WI38 (cell line): ENCODE results near the gene SETD1B.

Experiments
- H3K4me3 ChIP-seq: 2 replicates; pipeline ENCODE4 v1.5.1; 2011; ENCODE audit warnings: low read depth, mild to moderate bottlenecking, control low read depth, low read length
- TF ChIP-seq, protein P1 (sequence below): IDR thresholded peaks from 2 replicates; pipeline ENCODE4 v1.5.1; 2012; ENCODE audit warnings: low read depth, mild to moderate bottlenecking, control low read depth, low read length

Gene SETD1B

DNA sequence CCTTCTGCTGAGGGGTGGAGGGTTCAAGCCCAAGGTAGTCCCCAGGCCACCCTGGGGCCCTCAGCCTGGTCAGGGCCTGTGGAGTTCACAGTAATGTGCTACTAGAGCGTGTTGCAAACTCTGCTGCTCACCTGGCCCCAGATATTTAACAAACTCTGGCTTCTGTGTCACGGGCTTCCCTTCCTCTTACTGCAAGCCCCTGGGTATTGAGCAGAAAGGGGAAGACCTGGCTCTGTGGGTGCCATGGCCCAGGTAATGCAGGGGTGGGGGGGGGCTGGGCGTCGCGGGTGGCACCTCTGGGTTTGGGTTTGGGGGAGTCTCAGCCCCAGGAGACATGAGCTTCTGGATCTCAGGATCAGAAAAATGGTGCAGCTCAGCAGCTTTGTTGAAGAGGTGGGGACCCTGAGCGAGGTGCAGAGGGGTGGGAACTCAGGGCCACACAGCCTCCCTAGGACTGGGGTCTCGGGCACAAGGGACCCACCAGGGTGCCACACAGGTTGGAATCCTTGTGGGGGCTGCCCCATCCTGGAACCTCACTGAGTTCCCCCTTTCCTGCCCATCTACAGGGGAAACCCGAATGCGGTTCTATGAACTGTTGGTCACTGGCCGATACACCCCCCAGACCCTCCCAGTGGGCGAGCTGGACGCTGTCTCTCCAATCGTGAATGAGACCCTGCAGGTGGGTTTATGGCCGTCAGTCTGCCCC is 4.0 kb downstream of the SETD1B start:
- no peak overlapping the region for H3K4me3 ChIP-seq
- TF ChIP-seq, protein P1, sequence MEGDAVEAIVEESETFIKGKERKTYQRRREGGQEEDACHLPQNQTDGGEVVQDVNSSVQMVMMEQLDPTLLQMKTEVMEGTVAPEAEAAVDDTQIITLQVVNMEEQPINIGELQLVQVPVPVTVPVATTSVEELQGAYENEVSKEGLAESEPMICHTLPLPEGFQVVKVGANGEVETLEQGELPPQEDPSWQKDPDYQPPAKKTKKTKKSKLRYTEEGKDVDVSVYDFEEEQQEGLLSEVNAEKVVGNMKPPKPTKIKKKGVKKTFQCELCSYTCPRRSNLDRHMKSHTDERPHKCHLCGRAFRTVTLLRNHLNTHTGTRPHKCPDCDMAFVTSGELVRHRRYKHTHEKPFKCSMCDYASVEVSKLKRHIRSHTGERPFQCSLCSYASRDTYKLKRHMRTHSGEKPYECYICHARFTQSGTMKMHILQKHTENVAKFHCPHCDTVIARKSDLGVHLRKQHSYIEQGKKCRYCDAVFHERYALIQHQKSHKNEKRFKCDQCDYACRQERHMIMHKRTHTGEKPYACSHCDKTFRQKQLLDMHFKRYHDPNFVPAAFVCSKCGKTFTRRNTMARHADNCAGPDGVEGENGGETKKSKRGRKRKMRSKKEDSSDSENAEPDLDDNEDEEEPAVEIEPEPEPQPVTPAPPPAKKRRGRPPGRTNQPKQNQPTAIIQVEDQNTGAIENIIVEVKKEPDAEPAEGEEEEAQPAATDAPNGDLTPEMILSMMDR, result no peak

DNA sequence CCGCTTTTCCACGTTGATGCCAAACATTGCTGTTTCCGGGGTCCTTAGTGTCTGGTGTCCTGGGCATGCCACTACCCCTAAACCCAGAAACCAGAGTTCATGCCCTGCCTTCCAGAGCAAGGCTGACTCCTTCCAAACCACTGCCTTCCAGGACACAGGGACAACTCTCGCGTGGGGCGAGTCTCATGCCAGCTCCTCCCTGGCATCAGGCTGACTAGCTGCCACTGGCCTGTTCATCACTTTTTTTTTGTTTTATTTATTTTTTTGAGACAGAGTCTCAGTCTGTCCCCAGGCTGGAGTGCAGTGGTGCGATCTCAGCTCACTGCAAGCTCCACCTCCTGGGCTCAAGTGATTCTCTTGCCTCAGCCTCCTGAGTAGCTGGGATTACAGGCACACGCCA is 4.8 kb downstream of the SETD1B start:
- TF ChIP-seq, protein P1, result no peak
- H3K4me3 ChIP-seq, result no peak overlapping the region

DNA sequence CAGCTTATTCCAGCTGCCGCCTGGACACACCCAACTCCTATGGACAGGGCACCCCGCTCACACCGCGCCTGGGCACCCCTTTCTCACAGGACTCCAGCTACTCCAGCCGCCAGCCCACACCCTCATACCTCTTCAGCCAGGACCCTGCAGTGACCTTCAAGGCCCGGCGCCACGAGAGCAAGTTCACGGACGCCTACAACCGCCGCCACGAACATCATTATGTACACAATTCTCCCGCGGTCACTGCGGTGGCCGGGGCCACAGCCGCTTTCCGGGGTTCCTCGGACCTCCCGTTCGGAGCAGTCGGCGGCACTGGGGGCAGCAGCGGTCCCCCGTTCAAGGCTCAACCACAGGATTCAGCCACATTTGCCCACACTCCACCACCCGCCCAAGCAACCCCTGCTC is 5.9 kb downstream of the SETD1B start:
- no peak overlapping the region for H3K4me3 ChIP-seq
- TF ChIP-seq, protein P1, result no peak

DNA sequence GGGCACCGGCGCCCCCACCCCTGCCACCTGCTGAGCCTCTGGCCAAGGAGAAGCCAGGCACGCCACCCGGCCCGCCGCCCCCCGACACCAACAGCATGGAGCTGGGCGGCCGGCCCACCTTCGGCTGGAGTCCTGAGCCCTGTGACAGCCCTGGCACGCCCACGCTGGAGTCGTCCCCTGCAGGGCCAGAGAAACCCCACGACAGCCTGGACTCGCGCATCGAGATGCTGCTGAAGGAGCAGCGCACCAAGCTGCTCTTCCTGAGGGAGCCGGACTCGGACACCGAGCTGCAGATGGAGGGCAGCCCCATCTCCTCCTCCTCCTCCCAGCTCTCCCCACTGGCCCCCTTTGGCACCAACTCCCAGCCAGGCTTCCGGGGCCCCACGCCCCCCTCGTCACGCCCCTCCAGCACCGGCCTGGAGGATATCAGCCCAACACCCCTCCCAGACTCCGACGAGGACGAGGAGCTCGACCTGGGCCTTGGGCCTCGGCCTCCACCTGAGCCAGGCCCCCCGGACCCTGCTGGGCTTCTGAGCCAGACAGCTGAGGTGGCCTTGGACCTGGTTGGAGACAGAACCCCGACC is 6.5 kb downstream of the SETD1B start:
- TF ChIP-seq, protein P1, result no peak
- no peak overlapping the region for H3K4me3 ChIP-seq

DNA sequence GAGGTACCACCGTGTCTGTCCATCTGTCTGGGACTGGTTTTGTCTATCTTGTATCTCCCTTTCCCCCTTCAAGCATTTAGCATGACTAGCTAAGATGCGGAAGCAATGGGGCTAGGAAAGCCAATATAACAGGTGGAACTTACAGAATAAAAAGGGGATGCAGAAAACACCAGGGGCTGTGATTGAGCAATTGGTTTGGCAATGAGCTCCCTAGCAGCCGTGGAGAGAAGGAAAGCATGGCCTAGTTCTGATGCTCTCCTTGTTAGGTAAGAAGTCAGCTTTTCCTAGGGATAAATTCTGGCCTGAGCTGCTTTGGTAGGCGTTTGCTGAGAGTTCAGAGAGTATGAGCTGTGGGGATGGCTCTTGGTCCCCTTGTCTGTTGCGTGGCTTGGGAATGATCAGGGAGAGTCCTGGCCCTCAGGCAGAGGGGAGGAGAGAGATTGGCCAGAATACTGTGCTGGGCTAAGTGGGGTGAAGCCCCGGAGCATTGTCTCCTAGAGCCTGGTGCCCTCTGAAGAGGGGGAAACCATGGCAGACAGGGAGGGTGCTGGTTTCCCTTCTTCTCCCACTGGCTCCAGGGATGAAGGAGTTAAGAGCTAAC is 7.1 kb downstream of the SETD1B start:
- TF ChIP-seq, protein P1, result no peak
- peak overlapping the region; percentile 65 for H3K4me3 ChIP-seq

DNA sequence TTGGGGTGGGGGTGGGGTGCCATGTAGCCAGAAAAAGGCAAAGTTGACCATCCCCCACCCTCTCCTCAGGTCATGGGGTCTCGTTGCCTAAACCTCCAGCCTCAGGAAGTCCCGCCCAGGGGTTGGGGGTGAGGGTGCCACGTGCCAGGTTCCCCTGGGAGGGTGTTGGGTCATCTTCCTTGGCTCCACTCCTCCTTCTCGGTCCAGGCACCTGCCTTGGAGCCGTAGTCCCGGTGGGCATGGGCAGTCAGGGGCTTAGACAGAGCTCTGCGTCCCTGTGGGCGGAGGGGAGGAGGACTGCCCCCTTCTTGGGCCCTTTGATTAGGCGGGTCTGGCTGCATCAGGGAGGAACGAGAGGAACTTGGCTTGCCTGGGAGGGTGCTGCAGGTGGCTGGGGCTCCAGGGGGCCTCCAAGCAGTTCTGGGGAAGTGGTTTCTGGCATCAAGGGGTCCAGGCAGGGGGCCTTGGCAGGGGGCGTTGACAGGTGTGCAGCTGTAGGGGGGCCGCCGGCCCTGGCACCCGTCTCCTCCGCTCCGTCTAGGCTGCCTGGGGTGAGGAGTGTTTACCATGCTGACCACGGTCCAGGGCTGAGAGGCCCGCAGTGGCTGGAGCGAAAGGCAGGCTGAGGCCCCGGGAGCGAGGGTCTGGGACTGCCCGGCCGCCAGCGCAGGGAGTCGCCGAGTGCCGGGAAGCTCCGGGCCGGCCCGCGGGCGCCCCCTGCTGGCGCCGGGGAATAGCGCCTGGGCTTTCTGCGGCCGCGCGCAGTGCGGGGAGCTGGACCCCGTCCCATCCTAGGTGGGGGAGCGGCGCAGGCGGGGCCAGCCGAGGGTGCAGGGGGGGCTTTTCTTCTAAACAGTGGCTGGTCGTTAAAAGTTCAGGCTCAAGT is 7.9 kb downstream of the SETD1B start:
- TF ChIP-seq, protein P1, result peak; percentile 90
- peak overlapping the region; percentile 65 for H3K4me3 ChIP-seq
